Endothelial cell of umbilical vein (primary cell): ENCODE results near the gene GLRA1. TPM values are rescaled to one million over a fixed set of nuclear protein-coding genes. Genes with fewer than 3 reads are reported as not detected.

Source experiments
- BruUV-seq: library from RNA; stranded (reverse); fragments of 400-500 nt; replicated peaks from 2 replicates; lab custom pipeline; 2021; lab: Mats Ljungman, UMichigan
- CTCF ChIA-PET: fragments of 300-600, 350-600 bp; sonication (Branson Sonifier 250); formaldehyde crosslinking; loops from one replicate; lab custom pipeline; 2021; ENCODE audit warnings: antibody characterized with exemption, inconsistent platforms; lab: Charles Lee
- POLR2A ChIA-PET: fragments of 300-600, 350-600 bp; sonication (Branson Sonifier 250); formaldehyde crosslinking; loops from one replicate; lab custom pipeline; 2021; ENCODE audit warnings: antibody characterized with exemption, inconsistent platforms; lab: Charles Lee
- DNase-seq: peaks from one replicate; pipeline ENCODE4 v3.0.0-alpha.2; 2011; ENCODE audit warnings: low read depth, low spot score
- FAIRE-seq: peaks from 2 replicates; lab custom pipeline; 2011; peaks lifted over from hg19 to GRCh38; lab: Jason Lieb, UNC
- H2AFZ ChIP-seq: 2 replicates; pipeline ENCODE4 v1.6.0; 2012; ENCODE audit warnings: low read depth, low read length, control low read depth, inconsistent platforms
- H3K27ac ChIP-seq: 2 replicates; pipeline ENCODE4 v1.5.1; 2011; ENCODE audit warnings: low read depth, mild to moderate bottlenecking, control low read depth, low read length, moderate library complexity; ENCODE audit not compliant: insufficient read depth
- H3K27me3 ChIP-seq, 2 experiments: 2 replicates each; pipeline versions ENCODE4 v1.6.0 to v1.6.1; 2011; ENCODE audit warnings: low read length in 2 of 2, mixed read lengths in 1 of 2; ENCODE audit not compliant: control insufficient read depth in 2 of 2, insufficient read depth in 2 of 2
- H3K36me3 ChIP-seq, 2 experiments: 2 replicates in 1 of 2; 3 replicates in 1 of 2; pipeline ENCODE4 v1.5.1; 2011; ENCODE audit warnings: low read length in 2 of 2, mild to moderate bottlenecking in 1 of 2, moderate library complexity in 1 of 2; ENCODE audit not compliant: control insufficient read depth in 2 of 2, insufficient read depth in 2 of 2; ENCODE audit errors: extremely low read depth in 1 of 2
- H3K4me1 ChIP-seq: 3 replicates; pipeline ENCODE4 v1.5.1; 2011; ENCODE audit warnings: mild to moderate bottlenecking, low read length; ENCODE audit not compliant: control insufficient read depth, insufficient read depth; ENCODE audit errors: extremely low read depth
- H3K4me2 ChIP-seq: 2 replicates; pipeline ENCODE4 v1.6.1; 2011; ENCODE audit warnings: low read length, control low read depth, mixed read lengths; ENCODE audit not compliant: insufficient read depth
- H3K4me3 ChIP-seq, 3 experiments: fragments of 200-600 bp in 1 of 3; sonication (generic), shearing (Covaris generic) in 1 of 3; replicated peaks in 1 of 3; 2 replicates each; pipeline ENCODE4 v1.5.1; 2011 to 2016; ENCODE audit warnings: control low read depth in 3 of 3, low read length in 3 of 3, mild to moderate bottlenecking in 2 of 3, inconsistent platforms in 1 of 3, low read depth in 1 of 3, moderate library complexity in 1 of 3; ENCODE audit not compliant: insufficient read depth in 1 of 3
- H3K79me2 ChIP-seq: 2 replicates; pipeline ENCODE4 v1.6.0; 2012; ENCODE audit warnings: low read length, inconsistent platforms; ENCODE audit not compliant: control insufficient read depth, insufficient read depth
- H3K9ac ChIP-seq: replicated peaks from 2 replicates; pipeline ENCODE3; 2011; ENCODE audit warnings: low read length, control low read depth; ENCODE audit not compliant: insufficient read depth; ENCODE audit errors: extremely low read depth
- H3K9me1 ChIP-seq: replicated peaks from 3 replicates; pipeline ENCODE4 v1.6.0; 2011; ENCODE audit warnings: mild to moderate bottlenecking, low read length; ENCODE audit not compliant: control insufficient read depth, insufficient read depth; ENCODE audit errors: extremely low read depth
- H3K9me3 ChIP-seq: replicated peaks from 2 replicates; pipeline ENCODE4 v1.5.1; 2012; ENCODE audit warnings: low read length, inconsistent platforms; ENCODE audit not compliant: control insufficient read depth, insufficient read depth
- H4K20me1 ChIP-seq: replicated peaks from 2 replicates; pipeline ENCODE3; 2011; ENCODE audit warnings: mild to moderate bottlenecking, low read length; ENCODE audit not compliant: control insufficient read depth, insufficient read depth; ENCODE audit errors: extremely low read depth
- EZH2 ChIP-seq: IDR thresholded peaks from 2 replicates; pipeline ENCODE4 v1.6.1; 2012; ENCODE audit warnings: borderline replicate concordance, low read depth, mild to moderate bottlenecking, moderate library complexity, low read length, inconsistent platforms; ENCODE audit not compliant: severe bottlenecking
- FOS ChIP-seq: IDR thresholded peaks from 2 replicates; pipeline ENCODE4 v1.6.1; 2011; ENCODE audit warnings: mild to moderate bottlenecking, low read length, moderate library complexity, borderline replicate concordance; ENCODE audit not compliant: insufficient read depth
- JUN ChIP-seq: IDR thresholded peaks from 2 replicates; pipeline ENCODE4 v1.6.1; 2011; ENCODE audit warnings: borderline replicate concordance, low read depth; ENCODE audit not compliant: insufficient read length, insufficient read depth
- MYC ChIP-seq: IDR thresholded peaks from one replicate; pipeline ENCODE4 v1.6.1; 2011; ENCODE audit warnings: mild to moderate bottlenecking, low read depth, low read length
- POLR2A ChIP-seq: IDR thresholded peaks from 2 replicates; pipeline ENCODE4 v1.6.1; 2012; ENCODE audit warnings: low read depth, mild to moderate bottlenecking, control low read depth, low read length
- POLR2AphosphoS5 ChIP-seq: IDR thresholded peaks from 2 replicates; pipeline ENCODE4 v1.6.1; 2012; ENCODE audit warnings: low read depth, mild to moderate bottlenecking, control low read depth, low read length, moderate library complexity; ENCODE audit not compliant: insufficient read depth
- dilution Hi-C: fragments of 300-500 bp; cut with MboI; formaldehyde crosslinking; loops from one replicate; pipeline ENCODE4 v1.15.0; 2019; ENCODE audit warnings: low sequenced_read_pairs; ENCODE audit not compliant: extremely low pct_ligation_motif_present
- intact Hi-C: fragments of 100-400 bp; cut with micrococcal nuclease; formaldehyde crosslinking; loops from one replicate; pipeline ENCODE4 v1.10.0; 2022
- polyA plus RNA-seq, 4 experiments: library from polyadenylated mRNA; depleted of rRNA in 3 of 4; stranded (reverse) in 3 of 4; unstranded in 1 of 4; fragments of >200 nt; gene quantifications; 2 replicates each; pipeline versions ENCODE4 v1.2.1 to v1.2.3, GENCODE V29; 2011 to 2012; ENCODE audit warnings: missing spikeins in 1 of 4
- total RNA-seq: library from RNA; stranded (reverse); gene quantifications from 2 replicates; pipeline ENCODE4 v1.2.3, GENCODE V29; 2021
- TF ChIP-seq, protein P1 (sequence below): IDR thresholded peaks from 2 replicates; pipeline ENCODE4 v1.6.1; 2011; ENCODE audit not compliant: insufficient read depth, insufficient read length
- TF ChIP-seq, protein P2 (sequence below), 2 donors: IDR thresholded peaks; 1 replicate in 1 of 2; 2 replicates in 1 of 2; pipeline ENCODE4 v1.5.1; 2011; ENCODE audit warnings: low read length in 2 of 2, mild to moderate bottlenecking in 2 of 2, moderate library complexity in 2 of 2, control low read depth in 1 of 2, inconsistent platforms in 1 of 2, low read depth in 1 of 2; ENCODE audit not compliant: insufficient read depth in 1 of 2; ENCODE audit errors: extremely low read depth in 1 of 2

Gene GLRA1
- total and polyA plus RNA-seq, 2 donors (not counting 3 experiments of a cell fraction or from before 2014, with no cell fraction given): not detected

DNA sequence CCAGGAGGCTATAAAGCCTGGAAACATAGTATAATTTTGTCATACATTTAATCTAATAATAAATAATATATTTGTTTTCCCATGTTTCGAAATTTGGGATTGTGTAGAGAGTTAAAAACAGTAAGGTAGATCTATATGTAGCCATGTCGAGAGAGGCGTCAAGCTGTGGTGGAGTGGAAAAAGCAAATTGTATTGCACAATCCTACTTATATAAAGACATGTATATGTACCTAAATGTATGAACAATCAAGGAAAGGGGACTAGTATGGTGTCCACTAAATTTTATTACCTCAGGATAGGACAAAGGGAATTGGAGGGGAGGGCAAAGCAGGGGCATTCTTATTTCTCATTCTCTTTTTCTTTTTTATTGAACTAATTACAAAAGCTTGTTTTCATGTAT lies 52.0 kb downstream of the GLRA1 start:
- Histone ChIP-seq H3K79me2 (no peaks in the 10 kb centered on the region), H3K9me1 (no peaks in the 10 kb centered on the region), H3K4me1 (no peaks in the 10 kb centered on the region), H3K9ac (no peak overlapping the region), H3K27me3 (no peaks in the 10 kb centered on the region), H3K27ac (no peak overlapping the region), H3K4me3 (no peak overlapping the region), H2AFZ (no peak overlapping the region), H4K20me1 (no peaks in the 10 kb centered on the region), H3K9me3 (no peaks in the 10 kb centered on the region), H3K4me2 (no peak overlapping the region), H3K36me3 (no peaks in the 10 kb centered on the region)
- ChIA-PET CTCF (no interaction called here), POLR2A (no interaction called here)
- no TSS peak for BruUV-seq
- DNase-seq: no peak
- dilution Hi-C loops (no loop called here), intact Hi-C loops (no loop called here)
- TF ChIP-seq EZH2 (no peak), MYC (no peak), JUN (no peak), FOS (no peak)
- TF ChIP-seq, protein P1, sequence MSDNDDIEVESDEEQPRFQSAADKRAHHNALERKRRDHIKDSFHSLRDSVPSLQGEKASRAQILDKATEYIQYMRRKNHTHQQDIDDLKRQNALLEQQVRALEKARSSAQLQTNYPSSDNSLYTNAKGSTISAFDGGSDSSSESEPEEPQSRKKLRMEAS: no peak
- FAIRE-seq: no peak

DNA sequence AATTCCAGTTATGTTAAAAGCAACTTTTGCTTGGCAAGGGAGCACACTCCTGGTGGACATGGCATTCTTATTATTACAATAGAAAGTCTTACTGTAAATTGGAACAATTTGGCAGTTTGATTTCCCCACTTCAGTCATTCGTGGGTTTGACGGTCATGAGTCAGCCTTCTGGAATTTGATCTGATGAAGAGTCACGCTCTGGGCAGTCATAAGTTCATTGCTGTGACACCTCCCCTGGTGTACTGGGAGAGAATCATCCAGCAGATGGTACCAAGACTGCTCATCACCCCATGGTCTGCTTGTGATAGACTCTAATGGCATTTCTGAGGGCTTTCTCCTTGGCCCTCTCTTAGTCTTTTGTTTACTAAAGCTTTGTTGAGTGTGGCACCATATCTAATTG lies 53.8 kb downstream of the GLRA1 start:
- dilution Hi-C loops (no loop called here), intact Hi-C loops (no loop called here)
- BruUV-seq: no TSS peak
- Histone ChIP-seq H3K9ac (no peak overlapping the region), H3K9me3 (no peaks in the 10 kb centered on the region), H3K79me2 (no peaks in the 10 kb centered on the region), H2AFZ (no peak overlapping the region), H4K20me1 (no peaks in the 10 kb centered on the region), H3K36me3 (no peaks in the 10 kb centered on the region), H3K4me2 (no peak overlapping the region), H3K27me3 (no peaks in the 10 kb centered on the region), H3K9me1 (no peaks in the 10 kb centered on the region), H3K4me3 (no peak overlapping the region), H3K27ac (no peak overlapping the region), H3K4me1 (no peaks in the 10 kb centered on the region)
- DNase-seq: no peak
- no peak for FAIRE-seq
- ChIA-PET CTCF (no interaction called here), POLR2A (no interaction called here)
- TF ChIP-seq, protein P1: no peak
- TF ChIP-seq JUN (no peak), POLR2A (no peak), MYC (no peak), EZH2 (no peak), POLR2AphosphoS5 (no peak), FOS (no peak)
- TF ChIP-seq, protein P2, sequence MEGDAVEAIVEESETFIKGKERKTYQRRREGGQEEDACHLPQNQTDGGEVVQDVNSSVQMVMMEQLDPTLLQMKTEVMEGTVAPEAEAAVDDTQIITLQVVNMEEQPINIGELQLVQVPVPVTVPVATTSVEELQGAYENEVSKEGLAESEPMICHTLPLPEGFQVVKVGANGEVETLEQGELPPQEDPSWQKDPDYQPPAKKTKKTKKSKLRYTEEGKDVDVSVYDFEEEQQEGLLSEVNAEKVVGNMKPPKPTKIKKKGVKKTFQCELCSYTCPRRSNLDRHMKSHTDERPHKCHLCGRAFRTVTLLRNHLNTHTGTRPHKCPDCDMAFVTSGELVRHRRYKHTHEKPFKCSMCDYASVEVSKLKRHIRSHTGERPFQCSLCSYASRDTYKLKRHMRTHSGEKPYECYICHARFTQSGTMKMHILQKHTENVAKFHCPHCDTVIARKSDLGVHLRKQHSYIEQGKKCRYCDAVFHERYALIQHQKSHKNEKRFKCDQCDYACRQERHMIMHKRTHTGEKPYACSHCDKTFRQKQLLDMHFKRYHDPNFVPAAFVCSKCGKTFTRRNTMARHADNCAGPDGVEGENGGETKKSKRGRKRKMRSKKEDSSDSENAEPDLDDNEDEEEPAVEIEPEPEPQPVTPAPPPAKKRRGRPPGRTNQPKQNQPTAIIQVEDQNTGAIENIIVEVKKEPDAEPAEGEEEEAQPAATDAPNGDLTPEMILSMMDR (IDR thresholded peaks at IDR 0.05; ENCODE audit: extremely low read depth in 1 of 2, insufficient read depth in 1 of 2, low read depth in 1 of 2, low read length in 2 of 2): no peak
